ENCODE data around the gene CYP19A1. TPM values are rescaled to one million over a fixed set of nuclear protein-coding genes. Genes with fewer than 3 reads are reported as not detected.

CYP19A1 gene
- total RNA-seq, 1 donor from 2014 or later = not detected

DNA sequence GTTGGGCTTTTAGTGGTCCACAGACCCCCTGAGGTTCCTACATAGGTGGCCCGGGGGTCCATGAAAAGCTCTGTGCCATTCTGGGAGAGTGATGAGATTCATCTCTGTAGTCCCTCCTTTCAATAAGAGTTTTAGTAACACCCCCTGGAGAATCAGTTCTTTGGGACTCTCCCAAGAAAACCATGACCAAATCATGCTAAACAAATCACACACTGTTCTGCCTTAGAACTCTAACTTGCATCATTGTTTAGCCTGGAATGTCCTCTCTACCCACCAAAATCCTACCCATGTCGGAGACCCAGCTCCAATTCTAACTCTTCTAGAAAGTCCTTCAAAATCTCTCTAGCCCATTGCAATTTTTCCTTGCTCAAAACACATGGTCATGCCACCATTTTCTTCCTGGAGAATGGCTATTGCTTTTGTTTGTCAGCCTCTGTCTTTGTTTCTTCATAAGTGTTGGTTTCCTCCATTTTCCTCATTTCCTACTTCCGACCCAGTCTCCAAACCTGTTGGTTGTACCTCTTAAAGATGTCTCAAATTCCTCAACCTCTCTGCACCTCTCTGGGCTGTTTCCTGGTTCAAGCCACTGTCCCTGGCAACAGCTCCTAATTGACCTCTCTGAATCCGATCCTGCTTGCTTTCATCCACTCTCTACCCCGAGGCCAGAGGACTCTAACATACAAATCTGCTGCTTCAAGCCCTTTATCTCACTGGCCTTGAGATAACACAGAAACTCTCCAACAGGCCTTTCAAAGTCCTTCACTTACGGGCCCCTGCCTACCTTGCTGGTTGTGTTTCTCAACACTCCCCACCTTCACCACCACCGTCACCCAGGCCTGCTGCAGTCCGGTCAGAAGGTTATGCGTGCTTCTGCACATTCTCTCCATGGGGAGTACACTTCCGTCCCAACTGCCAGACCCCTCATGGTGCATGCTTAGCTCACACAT is 23.7 kb downstream of the CYP19A1 start:
- no peak for DNase-seq (ENCODE audit: low read depth)
- Histone ChIP-seq H3K36me3 (ENCODE audit: control insufficient read depth, insufficient read depth, low read length) (no peaks in the 10 kb centered on the region), H3K4me3 (ENCODE audit: low read depth, low read length) (no peak overlapping the region), H3K27me3 (ENCODE audit: control insufficient read depth, insufficient read depth, low read length) (no peaks in the 10 kb centered on the region)
- TF ChIP-seq, protein P1, sequence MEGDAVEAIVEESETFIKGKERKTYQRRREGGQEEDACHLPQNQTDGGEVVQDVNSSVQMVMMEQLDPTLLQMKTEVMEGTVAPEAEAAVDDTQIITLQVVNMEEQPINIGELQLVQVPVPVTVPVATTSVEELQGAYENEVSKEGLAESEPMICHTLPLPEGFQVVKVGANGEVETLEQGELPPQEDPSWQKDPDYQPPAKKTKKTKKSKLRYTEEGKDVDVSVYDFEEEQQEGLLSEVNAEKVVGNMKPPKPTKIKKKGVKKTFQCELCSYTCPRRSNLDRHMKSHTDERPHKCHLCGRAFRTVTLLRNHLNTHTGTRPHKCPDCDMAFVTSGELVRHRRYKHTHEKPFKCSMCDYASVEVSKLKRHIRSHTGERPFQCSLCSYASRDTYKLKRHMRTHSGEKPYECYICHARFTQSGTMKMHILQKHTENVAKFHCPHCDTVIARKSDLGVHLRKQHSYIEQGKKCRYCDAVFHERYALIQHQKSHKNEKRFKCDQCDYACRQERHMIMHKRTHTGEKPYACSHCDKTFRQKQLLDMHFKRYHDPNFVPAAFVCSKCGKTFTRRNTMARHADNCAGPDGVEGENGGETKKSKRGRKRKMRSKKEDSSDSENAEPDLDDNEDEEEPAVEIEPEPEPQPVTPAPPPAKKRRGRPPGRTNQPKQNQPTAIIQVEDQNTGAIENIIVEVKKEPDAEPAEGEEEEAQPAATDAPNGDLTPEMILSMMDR (IDR thresholded peaks at IDR 0.05; ENCODE audit: insufficient read depth, low read length, poor library complexity, severe bottlenecking) = no peak

DNA sequence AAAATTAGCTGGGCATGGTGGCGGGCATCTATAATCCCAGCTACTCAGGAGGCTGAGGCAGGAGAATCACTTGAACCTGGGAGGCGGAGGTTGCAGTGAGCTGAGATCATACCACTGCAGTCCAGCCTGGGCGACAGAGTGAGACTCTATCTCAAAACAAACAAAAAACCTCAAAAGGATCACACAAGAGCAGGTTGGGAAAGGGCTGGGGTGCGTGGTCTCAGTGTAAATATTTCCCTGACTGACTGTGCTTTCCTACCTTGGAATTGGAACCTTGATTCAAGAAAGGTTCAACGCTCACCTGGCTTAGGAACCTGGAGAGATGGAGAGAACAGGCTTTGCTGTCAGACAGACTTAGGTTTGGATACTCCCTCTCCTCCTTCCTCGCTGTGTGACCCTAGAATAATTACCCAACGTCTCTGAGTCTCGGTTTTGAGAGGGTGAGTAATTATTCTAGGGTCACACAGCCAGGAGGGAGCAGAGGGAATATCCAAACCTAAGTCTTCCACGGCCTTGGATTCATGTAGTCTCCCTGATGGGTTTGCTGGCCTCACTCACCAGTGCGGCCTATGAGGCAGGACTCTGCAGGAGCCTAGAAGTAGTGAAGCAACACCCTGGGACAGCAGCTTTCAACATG is 24.6 kb downstream of the CYP19A1 start:
- DNase-seq (ENCODE audit: low read depth) = no peak
- Histone ChIP-seq H3K4me3 (ENCODE audit: low read depth, low read length) (no peak overlapping the region), H3K36me3 (ENCODE audit: control insufficient read depth, insufficient read depth, low read length) (no peaks in the 10 kb centered on the region), H3K27me3 (ENCODE audit: control insufficient read depth, insufficient read depth, low read length) (no peaks in the 10 kb centered on the region)
- TF ChIP-seq, protein P1 (IDR thresholded peaks at IDR 0.05; ENCODE audit: insufficient read depth, low read length, poor library complexity, severe bottlenecking) = no peak

DNA sequence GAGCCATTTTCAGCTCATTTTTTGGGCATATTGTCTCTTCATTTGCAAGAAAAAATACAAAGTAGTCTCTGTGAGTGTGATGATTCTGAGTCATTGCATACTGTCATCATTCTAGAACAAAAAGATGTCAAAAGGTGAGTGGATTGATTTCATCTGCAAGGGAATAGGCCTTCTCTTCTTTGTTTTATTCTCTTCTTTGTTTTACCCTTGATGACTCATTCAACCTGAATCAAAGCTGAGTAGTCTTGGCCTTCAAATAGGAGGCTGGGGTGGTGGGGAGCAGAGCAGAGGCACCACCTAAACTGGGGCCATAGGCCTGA is 25.4 kb downstream of the CYP19A1 start:
- Histone ChIP-seq H3K27me3 (ENCODE audit: control insufficient read depth, insufficient read depth, low read length) (no peaks in the 10 kb centered on the region), H3K36me3 (ENCODE audit: control insufficient read depth, insufficient read depth, low read length) (no peaks in the 10 kb centered on the region), H3K4me3 (ENCODE audit: low read depth, low read length) (no peak overlapping the region)
- no peak for DNase-seq (ENCODE audit: low read depth)
- TF ChIP-seq, protein P1 (IDR thresholded peaks at IDR 0.05; ENCODE audit: insufficient read depth, low read length, poor library complexity, severe bottlenecking) = no peak

DNA sequence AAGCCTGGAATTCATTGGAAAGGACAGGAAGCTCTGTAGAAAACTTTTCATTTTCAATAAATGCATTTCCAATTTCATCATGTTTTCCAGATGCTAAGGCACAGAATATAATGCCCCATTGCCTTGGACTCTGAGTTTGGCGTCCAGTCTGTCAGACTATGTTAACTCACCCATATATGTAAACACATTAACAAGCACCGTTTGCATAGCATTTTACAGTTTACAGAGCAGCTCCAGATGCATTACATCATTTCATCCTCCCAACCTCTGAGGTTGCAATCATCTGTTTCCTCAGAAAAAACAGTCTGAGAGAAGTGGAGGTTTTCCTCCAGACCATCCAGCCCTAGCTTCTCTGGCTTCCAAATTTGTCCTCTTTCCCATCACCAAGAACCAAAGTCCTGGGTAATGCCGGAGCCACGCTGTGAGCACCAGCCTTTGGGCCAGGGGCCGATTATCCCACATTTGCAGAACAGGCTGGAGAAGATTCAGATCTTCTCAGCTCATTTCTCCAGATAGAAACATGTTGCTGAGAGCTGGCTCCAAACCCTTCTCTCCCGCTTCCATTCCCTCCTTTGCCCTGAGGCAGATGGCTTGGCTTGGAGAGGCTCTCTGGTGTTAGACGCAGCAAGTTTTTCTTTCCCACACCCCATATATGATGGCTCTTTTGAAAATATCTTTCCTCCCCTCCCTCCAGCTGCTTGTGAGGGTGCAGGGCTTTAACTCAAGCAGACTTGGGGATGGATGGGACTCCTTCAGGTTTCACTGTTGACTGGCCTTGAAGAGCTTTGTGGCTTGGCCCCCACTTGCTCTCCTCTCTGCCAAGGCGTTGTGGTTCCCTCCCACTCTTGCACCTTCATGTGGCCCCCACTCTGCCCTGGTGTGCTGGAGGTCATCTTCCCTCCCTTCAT is 26.0 kb downstream of the CYP19A1 start:
- DNase-seq (ENCODE audit: low read depth) = no peak
- TF ChIP-seq, protein P1 (IDR thresholded peaks at IDR 0.05; ENCODE audit: insufficient read depth, low read length, poor library complexity, severe bottlenecking) = no peak
- H3K27me3 ChIP-seq (ENCODE audit: control insufficient read depth, insufficient read depth, low read length) = no peaks in the 10 kb centered on the region
- H3K36me3 ChIP-seq (ENCODE audit: control insufficient read depth, insufficient read depth, low read length) = no peaks in the 10 kb centered on the region
- H3K4me3 ChIP-seq (ENCODE audit: low read depth, low read length) = no peak overlapping the region

DNA sequence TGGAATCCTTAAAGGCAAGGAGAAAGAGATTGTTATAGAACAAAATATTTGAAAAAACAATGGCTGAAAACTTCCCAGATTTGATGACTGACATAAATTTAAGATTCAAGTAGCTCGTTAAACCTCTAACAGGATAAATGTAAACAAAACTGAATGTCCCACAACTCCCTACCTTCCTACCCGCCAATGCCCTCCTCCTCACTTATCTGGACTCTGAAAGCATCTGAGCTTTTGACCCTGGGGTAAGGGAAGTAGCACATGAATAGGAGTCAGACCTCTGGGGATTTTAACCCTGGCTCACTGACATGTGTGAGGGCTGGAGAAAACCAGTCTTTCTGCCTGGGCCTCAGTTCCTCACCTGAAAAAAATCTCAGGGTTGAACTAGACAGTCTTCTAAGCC is 26.9 kb downstream of the CYP19A1 start:
- H3K36me3 ChIP-seq (ENCODE audit: control insufficient read depth, insufficient read depth, low read length) = no peaks in the 10 kb centered on the region
- DNase-seq (ENCODE audit: low read depth) = no peak
- H3K27me3 ChIP-seq (ENCODE audit: control insufficient read depth, insufficient read depth, low read length) = no peaks in the 10 kb centered on the region
- H3K4me3 ChIP-seq (ENCODE audit: low read depth, low read length) = no peak overlapping the region
- TF ChIP-seq, protein P1 (IDR thresholded peaks at IDR 0.05; ENCODE audit: insufficient read depth, low read length, poor library complexity, severe bottlenecking) = no peak
